ENCODE measurements around the gene AADACL2. TPM values are rescaled to one million over a fixed set of nuclear protein-coding genes. Genes with fewer than 3 reads are reported as not detected.

Gene AADACL2
- total and polyA plus RNA-seq, 4 donors: not detected

DNA sequence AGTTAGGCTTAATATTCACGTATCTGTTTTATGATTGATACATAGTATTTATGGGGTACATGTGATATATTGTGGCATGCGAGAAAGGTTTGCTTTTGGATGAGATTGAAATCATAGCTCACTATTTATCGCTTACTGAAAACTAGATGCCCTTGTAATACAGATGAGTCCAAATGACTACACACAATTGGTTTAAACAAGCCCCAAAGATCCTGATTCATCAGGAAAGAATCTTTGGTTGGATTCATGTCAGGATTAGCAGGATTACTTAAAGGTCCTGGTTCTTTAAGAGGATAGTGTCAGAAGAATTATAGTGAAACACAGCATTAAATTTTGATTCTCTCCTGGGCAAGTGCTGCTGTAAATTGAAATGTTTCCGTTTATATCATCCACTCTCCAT is 61.5 kb downstream of the AADACL2 start:
- H3K27ac ChIP-seq (ENCODE audit: low read depth in 1 of 2, low read length in 2 of 2): no peak overlapping the region
- 97% methylated on average over 4 of the region's 4 CpGs for WGBS
- DNase-seq (ENCODE audit: low spot score): no peak

More for the DNA sequence above, 61.5 kb downstream of the AADACL2 start:
- H3K4me1 ChIP-seq (ENCODE audit: control insufficient read depth in 4 of 4, insufficient read depth in 4 of 4, low read length in 3 of 4): peaks cover 0 to 4% (median 1%) of the 10 kb centered on the region in 4 donors
- no peak overlapping the region for H3K4me3 ChIP-seq (ENCODE audit: low read depth in 1 of 3, low read length in 3 of 3)
- H3K9ac ChIP-seq (ENCODE audit: low read depth in 1 of 2, low read length in 2 of 2): no peak overlapping the region
- no peaks in the 10 kb centered on the region for H3K27me3 ChIP-seq (ENCODE audit: control insufficient read depth in 4 of 4, insufficient read depth in 4 of 4, low read length in 3 of 4)
- TF ChIP-seq YY1 (IDR thresholded peaks at IDR 0.05) (no peak), HNF4G (IDR thresholded peaks at IDR 0.05) (no peak), RAD21 (IDR thresholded peaks at IDR 0.05) (no peak), NR2F2 (IDR thresholded peaks at IDR 0.05) (no peak), FOXA2 (IDR thresholded peaks at IDR 0.05) (no peak), JUND (IDR thresholded peaks at IDR 0.05) (no peak), TAF1 (conservative IDR thresholded peaks at IDR 0.05) (no peak), HNF4A (conservative IDR thresholded peaks at IDR 0.05) (no peak), FOXA1 (IDR thresholded peaks at IDR 0.05) (no peak), EGR1 (IDR thresholded peaks at IDR 0.05; ENCODE audit: low read depth in 2 of 2) (no peak), SP1 (IDR thresholded peaks at IDR 0.05) (no peak), RXRA (IDR thresholded peaks at IDR 0.05) (no peak), GABPA (IDR thresholded peaks at IDR 0.05 in 1 of 2, conservative IDR thresholded peaks at IDR 0.05 in 1 of 2) (no peak)
- TF ChIP-seq, protein P1, sequence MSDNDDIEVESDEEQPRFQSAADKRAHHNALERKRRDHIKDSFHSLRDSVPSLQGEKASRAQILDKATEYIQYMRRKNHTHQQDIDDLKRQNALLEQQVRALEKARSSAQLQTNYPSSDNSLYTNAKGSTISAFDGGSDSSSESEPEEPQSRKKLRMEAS (IDR thresholded peaks at IDR 0.05): no peak
- TF ChIP-seq, protein P2, sequence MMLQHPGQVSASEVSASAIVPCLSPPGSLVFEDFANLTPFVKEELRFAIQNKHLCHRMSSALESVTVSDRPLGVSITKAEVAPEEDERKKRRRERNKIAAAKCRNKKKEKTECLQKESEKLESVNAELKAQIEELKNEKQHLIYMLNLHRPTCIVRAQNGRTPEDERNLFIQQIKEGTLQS (IDR thresholded peaks at IDR 0.05): no peak
- TF ChIP-seq, protein P3, sequence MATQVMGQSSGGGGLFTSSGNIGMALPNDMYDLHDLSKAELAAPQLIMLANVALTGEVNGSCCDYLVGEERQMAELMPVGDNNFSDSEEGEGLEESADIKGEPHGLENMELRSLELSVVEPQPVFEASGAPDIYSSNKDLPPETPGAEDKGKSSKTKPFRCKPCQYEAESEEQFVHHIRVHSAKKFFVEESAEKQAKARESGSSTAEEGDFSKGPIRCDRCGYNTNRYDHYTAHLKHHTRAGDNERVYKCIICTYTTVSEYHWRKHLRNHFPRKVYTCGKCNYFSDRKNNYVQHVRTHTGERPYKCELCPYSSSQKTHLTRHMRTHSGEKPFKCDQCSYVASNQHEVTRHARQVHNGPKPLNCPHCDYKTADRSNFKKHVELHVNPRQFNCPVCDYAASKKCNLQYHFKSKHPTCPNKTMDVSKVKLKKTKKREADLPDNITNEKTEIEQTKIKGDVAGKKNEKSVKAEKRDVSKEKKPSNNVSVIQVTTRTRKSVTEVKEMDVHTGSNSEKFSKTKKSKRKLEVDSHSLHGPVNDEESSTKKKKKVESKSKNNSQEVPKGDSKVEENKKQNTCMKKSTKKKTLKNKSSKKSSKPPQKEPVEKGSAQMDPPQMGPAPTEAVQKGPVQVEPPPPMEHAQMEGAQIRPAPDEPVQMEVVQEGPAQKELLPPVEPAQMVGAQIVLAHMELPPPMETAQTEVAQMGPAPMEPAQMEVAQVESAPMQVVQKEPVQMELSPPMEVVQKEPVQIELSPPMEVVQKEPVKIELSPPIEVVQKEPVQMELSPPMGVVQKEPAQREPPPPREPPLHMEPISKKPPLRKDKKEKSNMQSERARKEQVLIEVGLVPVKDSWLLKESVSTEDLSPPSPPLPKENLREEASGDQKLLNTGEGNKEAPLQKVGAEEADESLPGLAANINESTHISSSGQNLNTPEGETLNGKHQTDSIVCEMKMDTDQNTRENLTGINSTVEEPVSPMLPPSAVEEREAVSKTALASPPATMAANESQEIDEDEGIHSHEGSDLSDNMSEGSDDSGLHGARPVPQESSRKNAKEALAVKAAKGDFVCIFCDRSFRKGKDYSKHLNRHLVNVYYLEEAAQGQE (IDR thresholded peaks at IDR 0.05): no peak
- TF ChIP-seq, protein P4, sequence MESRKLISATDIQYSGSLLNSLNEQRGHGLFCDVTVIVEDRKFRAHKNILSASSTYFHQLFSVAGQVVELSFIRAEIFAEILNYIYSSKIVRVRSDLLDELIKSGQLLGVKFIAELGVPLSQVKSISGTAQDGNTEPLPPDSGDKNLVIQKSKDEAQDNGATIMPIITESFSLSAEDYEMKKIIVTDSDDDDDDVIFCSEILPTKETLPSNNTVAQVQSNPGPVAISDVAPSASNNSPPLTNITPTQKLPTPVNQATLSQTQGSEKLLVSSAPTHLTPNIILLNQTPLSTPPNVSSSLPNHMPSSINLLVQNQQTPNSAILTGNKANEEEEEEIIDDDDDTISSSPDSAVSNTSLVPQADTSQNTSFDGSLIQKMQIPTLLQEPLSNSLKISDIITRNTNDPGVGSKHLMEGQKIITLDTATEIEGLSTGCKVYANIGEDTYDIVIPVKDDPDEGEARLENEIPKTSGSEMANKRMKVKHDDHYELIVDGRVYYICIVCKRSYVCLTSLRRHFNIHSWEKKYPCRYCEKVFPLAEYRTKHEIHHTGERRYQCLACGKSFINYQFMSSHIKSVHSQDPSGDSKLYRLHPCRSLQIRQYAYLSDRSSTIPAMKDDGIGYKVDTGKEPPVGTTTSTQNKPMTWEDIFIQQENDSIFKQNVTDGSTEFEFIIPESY (IDR thresholded peaks at IDR 0.05): no peak
- TF ChIP-seq, protein P5, sequence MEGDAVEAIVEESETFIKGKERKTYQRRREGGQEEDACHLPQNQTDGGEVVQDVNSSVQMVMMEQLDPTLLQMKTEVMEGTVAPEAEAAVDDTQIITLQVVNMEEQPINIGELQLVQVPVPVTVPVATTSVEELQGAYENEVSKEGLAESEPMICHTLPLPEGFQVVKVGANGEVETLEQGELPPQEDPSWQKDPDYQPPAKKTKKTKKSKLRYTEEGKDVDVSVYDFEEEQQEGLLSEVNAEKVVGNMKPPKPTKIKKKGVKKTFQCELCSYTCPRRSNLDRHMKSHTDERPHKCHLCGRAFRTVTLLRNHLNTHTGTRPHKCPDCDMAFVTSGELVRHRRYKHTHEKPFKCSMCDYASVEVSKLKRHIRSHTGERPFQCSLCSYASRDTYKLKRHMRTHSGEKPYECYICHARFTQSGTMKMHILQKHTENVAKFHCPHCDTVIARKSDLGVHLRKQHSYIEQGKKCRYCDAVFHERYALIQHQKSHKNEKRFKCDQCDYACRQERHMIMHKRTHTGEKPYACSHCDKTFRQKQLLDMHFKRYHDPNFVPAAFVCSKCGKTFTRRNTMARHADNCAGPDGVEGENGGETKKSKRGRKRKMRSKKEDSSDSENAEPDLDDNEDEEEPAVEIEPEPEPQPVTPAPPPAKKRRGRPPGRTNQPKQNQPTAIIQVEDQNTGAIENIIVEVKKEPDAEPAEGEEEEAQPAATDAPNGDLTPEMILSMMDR (IDR thresholded peaks at IDR 0.05; ENCODE audit: low read depth, low read length, missing input control): no peak
- no peaks in the 10 kb centered on the region for H3K9me3 ChIP-seq (ENCODE audit: control insufficient read depth in 4 of 4, low read length in 3 of 4)
- H3K36me3 ChIP-seq (ENCODE audit: control insufficient read depth in 4 of 4, insufficient read depth in 3 of 4, low read depth in 1 of 4, low read length in 3 of 4): no peaks in the 10 kb centered on the region

Data from liver (tissue), 9 donors.